NCI-H2227 treated with DMSO at 0.1 percent for 48 hours (cell line): ENCODE results near the gene GRIN2A.

ENCODE experiments used
- DNase-seq: peaks from one replicate; lab custom pipeline; 2025; lab: John Stamatoyannopoulos, UW

Gene GRIN2A

DNA sequence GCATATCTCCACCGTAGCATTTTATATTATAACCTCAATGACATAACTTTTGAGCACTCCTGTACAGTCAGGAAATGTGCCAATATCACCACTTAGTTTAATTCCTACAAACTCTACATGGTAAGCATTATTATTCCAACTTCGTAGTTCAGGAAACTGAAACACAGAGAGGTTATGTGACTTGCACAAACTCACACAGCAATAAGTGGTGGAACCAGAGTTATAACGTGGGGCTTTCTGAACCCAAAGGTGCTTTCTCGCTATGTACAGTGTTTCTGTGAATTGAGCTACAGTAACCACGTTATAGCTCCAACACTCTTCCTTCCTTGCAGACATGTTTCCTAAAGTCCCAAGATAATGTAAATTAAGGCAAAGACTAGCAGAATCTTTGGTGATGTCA is 330.2 kb downstream of the GRIN2A start:
- no peak for DNase-seq

DNA sequence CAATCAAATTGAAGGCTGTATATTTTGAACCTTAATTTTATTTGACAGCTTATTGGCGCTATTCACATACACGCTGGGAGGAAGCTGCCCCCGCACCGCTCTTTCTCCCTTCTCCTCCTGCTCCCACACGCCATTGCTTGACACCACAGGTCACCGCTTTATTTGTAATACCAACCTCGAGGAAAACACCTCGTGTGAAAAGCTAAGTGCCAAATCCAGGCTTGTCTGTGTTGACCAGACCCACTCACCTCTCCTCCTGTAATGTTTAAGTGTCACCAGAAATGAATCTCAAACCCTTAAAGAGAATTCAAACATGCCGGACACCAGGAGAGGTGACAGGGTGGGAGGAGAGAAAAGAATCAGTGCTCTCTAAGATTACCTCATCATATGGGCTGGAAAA is 331.4 kb downstream of the GRIN2A start:
- no peak for DNase-seq

DNA sequence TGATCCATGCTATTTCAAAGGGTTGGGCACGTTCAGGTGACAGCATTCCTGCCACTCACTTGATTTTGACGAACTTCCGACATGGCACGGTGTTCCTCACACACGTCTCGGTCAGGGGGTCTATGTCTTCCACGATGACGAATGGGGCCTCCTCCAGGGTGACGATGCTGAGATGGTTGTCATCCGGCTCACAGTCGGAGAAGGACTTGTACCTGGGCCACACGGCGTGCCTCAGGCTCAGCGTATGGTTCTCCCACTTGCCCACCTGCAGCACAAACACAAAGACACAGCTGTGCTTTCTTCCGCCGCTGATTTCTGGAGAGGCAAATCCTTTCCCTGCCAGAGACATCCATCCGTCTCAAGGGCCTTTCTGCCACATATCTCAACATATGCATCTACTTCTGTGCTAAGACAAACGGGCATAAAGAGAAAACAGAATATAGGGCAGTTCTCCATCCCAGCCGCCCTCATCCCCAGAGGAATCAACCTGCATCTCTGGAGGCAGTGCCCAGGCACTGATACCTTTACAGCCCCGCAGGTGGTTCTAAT is 332.5 kb downstream of the GRIN2A start:
- no peak for DNase-seq

DNA sequence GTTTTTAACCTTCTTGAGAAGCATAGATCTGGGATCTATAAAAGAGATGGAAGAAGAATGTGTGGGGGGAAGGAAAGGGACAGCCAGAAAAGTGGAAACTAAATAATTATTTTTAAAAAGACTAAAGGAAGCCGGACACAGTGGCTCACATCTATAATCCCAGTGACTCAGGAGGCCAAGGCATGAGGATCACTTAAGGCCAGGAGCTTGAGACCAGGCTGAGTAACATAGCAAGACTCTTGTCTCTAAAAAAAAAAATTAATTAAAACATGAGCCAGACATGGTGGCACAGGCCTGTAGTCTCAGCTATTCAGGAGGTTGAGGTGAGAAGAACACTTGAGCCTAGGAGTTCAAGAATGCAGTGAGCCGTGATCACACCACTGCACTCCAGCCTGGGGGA is 335.1 kb downstream of the GRIN2A start:
- DNase-seq = no peak

DNA sequence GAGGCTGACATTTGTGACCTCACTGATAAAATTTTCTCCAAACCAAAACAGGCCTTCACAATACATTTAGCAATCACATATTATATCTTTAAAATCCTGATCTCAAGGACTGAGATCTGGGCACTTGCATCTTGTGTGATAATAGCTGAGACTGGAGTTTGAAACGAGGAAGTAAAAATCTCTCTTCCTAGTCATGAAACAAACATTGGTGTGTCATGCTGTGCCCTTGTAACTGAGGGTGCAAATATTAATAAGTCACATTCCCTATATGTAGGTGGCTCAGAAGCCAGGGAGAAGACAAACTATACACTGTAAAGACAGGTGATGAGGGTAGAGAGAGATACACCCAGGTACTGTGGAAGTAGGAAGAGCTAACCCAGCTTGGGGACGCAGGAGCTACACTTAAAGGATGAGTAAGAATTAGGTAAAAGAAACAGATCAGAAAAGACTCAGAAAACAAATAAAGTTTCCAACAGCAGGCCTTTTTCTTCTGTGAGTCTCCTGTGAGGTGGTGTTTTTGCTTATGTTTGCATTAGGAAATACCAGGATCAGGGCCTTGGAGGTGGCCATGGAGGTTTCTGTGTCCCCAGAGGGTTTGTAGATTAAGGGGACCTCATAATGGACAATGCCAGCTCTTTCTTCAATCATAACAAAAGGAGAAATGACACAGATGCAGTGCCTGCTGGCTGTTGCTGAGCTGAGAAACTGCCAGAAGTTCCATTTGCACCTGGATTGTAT is 335.7 kb downstream of the GRIN2A start:
- DNase-seq = no peak

DNA sequence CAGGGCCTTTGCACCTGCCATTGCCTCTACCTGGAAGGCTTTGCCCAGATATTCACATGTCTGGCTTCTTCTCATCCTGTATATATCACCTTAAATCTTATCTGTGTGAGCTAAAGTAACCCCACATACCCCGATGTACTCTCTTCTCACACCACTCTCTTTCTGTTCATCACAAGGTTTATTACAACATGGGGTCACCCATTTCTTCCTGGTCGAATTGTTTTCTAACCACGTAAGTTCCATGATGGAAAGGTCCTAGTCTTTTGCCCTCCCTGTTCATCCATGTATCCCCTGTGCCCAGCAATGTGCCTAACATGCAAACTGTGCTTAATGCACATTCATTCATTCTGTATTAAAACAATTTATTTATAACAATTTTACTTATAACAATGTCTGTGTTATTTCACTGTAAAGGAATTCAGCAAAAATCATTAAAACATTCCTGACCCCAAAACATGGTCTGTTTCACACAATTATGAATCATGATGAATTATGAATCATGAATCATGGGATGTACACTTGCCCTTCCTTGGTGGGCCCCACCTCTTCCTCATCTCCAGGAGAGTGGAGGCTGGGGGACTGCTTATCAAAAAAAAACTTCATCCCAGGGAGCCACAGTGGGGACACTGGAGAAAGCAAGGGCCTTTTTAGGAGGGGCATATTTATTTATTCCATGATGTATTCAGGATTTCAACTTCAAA is 336.4 kb downstream of the GRIN2A start:
- no peak for DNase-seq

DNA sequence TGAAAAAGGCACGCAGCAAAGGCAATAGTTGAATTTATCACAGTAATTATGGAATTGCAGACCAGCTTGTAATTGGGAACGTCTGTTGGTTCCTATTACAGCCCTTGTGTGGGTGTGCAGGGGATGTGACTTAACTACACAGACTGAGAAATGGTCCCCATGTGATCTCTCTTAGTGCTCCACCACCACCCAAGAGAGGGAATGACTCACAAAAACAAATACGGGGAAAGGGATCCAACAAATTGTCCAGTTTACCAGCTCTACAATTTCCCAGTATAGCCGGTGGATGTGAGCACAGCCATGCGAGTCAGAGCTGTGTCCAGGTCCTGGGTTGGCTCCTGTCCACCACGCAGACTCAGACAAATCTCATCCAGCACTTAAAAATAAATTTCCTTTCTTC is 337.9 kb downstream of the GRIN2A start:
- no peak for DNase-seq

DNA sequence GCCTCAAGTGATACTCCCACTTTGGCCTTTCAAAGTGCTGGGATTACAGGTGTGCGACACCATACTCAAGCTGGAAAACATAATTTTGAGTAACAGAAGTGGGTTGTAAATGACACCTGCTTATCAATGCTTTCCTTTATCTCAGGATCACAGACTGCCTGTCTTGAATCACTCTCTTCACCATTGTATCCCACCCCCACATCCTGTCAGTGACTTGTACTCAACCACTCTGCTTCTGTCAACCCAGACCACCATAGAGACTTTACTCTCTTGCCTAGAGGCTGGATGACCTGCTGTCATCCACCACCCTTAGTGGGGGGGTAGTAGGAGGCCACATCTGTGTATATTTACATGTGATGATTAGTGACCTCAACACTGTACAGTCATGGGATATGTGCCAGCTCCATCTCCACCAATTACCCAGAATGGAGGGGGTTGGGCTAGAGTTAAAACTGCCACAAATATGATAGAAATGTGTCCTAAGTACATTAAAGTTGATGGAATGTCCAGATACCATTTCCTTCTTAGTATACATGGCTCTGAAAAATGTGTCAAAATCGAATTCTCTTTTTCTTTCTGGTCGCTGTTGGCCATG is 338.7 kb downstream of the GRIN2A start:
- DNase-seq = no peak

DNA sequence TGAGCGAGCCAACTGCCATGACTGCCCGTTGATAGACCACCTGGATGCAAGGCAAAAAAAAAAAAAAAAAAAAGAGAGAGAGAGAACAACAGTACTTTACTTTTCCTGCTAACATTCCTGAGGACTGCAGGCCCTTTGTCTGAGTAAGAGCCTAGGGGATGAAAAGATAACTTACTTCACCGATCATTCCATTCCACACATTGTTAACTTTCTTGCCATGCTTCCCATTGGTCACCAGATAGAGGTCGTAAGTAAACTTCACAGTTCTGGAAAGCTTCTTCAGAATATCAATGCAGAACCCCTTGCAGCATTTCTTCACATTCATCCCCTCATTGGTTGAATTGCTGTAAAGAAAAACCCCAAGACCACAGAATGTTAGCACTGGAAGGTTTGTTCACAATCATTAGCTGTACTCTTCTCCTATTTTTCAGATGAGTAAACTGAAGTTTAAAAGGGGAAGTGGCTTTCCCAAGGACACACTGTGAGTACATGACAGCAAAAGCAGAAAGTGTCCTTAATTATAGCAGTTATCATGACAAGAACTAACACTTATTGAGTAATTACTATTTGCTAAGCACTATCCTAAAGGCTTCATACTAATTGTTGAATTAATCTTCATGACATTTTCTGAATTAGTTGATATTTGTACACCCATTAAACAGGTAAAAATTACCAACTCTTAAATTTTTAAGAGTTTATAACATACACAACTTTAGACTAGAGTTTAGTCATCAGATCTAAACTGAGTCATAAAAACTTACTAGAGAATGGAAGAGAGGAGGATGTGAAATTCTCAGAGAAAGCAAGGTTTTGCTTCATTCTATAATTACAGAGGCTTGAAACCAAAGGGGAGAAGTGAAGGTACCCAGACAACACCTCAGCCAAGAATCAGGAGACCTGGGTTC is 341.2 kb downstream of the GRIN2A start:
- DNase-seq = no peak

DNA sequence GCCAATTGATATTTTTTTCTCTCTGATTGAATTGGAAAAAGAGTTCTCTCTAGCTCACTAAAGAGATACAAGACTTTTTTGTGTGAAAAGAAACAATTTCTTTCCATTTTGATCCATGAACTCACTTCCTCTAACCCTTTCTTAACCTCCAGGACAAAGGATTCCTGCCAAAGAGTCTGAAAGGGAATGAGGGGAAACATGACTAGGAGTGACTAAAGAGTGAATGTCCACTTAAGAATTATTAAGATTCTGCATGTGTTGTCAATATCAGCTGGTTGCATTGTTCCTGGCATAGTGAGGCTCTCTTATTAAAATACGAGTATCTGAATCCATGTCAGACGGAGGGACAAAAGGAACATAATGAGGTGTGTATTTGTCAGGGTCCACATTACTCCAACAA is 344.7 kb downstream of the GRIN2A start:
- DNase-seq = no peak

DNA sequence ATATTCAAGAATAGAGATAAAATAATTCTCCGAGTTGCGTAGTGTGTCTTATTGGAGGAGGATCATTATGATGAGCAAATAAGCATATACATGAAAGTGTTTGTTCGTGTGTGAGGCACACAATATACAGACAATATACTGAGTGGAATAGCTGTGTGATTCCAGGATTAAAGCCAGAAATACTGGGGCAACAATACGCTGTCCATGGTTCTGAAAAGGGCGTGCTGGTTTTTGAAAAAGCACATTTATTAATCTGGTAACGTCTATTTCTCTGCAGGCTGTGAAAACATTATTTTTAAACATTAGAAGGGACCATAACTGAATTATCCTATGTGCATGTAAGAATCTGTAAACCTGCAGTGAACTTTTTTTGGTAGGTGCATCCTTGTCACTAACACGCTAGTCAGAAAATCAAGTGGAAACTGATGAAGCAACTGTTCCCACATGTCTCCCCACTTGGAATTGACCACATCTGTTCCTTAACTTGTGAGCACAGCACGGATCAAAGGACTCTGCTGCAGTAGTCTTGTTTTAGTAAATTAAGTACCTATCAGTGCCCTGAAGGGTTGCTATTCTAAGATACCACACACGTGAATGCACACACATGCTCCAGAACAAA is 346.0 kb downstream of the GRIN2A start:
- no peak for DNase-seq

DNA sequence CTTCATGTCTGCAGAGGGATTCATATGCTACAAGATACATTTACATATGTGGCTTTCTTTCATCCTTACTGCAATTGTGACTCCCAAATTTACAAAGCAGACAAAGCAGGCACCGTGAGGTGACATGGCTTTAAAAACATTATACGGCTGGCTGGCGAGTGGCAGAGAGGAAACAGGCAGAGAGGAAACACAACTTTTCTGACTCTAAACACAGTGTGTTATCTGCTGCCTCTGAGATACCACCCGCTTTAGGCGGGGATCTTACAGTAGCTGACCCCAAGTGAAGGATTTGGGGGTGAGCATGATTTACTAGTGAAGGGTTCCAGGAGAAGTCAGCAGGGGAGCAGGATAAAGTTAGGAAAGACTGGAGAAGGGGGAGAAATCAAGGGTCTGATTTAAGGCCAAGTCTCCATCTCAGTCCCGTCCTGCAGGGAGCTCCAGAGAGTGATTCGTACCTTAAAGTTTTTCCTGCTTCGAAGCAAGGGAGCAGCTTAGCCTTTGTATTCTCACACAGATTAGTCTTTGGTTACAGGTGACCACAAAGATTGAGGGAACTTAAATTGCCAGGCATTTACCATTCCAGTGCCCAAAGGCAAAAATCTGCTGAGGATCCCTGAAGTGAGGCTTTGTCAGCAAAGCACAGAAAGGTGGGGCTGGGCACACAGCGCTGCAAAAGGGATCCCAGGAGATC is 355.0 kb downstream of the GRIN2A start:
- no peak for DNase-seq

DNA sequence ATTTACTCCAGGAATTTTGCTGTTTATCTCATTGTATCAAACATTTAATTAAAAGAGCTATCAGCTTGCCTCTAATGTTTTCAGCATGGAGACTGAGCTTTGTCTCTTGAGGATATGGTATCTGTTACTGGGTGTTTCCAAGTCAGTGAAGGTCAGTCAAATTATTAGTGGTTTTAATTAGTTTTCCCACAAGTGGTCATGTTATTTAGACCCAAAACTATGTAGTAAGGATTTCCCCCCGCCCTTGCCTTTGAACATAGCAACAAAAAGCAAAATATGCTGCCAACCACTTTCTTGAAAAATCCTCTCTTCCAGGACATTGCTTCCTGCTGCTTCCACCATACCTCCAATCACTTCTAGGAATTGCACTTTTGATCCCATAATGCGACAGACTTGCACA is 355.6 kb downstream of the GRIN2A start:
- DNase-seq = no peak

DNA sequence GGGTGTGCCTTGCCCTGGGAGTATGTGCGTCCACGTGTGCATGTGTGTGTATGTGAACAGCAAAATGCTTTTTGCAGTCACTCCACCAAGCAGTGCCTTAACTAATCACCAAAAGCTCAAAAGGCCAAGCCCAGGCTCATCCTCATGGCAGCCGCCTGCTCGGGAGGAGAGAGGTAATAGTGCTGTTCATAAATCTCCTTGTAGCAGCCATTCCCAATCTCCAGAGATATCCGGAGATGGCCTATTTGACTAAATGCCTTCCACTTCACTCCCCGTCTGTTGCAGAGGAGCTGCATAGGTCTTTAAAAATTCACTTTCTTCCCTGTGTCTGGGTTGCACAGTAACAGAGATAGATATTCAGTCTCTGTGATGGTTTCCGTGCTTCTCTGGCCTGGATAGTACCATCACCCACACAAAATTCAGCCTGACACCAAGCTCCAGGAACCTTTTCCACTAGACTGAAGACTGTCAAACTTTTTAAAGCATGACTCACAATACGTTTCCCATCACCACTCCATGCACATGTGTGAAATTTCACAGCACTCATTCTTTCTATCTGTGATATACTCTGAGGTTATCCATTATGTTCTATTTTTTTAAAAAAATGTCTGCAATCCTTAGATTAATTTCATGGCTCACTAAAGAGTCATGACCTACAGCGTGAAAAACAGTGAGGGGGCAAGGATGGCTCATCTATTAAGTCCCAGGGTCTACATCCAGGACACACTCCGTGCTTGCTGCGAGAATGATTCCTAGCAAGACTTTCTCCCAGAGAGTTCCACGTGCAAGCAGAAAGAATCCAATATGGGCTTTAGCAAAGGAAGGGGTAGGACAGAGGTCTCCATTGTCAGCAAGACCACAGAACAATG is 357.8 kb downstream of the GRIN2A start:
- DNase-seq = no peak

DNA sequence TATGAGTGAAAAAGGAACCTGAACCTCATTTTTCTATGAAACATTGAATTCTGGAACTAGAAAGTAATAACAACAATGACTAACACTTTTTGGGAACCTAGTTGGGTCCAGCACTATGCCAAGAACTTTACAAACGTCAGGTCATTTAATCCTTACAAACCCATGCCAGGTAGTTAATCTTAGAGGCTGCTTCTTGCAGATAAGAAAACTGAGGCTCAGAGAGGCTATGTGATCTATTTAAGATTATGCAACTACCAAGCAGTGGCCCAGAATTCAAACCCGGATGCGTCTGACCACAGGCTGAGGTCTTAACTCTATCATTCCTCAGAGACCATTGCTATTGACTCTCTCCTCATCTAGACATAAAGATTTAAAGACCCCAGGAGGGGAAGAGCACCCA is 358.7 kb downstream of the GRIN2A start:
- DNase-seq = no peak

DNA sequence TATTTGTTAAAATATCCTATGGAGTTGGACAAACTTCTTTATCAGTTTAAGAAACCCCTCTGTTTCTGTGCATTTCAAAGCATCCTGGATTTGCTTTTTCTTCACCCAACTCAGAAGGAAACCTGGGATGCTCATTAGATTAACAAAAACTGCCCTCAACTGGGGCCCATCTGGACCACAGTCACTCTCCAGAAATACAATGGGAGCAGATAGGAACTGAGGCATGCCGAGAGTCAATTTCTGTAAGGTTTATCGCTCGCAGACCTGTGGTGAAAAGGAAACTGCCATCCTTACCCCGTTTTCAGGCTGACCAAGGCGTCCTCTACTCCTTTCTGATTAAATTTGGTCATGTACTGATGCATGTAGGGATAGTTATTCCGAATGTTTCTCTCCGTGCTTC is 360.3 kb downstream of the GRIN2A start:
- no peak for DNase-seq

DNA sequence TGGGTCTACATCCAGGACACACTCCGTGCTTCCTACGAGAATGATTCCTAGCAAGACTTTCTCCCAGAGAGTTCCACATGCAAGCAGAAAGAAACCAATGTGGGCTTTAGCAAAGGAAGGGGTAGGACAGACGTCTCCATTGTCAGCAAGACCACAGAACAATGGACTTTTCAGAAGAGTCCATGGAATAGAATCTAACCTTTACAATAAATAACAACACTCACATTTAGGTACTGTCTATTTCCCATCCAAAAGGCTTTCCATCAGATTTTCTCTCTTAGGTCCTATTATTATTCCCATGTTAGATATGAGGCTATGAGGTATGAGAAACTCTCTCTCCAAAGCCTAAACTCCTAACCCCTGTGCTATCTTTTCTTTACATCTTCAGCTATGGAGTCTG is 360.9 kb downstream of the GRIN2A start:
- DNase-seq = no peak

DNA sequence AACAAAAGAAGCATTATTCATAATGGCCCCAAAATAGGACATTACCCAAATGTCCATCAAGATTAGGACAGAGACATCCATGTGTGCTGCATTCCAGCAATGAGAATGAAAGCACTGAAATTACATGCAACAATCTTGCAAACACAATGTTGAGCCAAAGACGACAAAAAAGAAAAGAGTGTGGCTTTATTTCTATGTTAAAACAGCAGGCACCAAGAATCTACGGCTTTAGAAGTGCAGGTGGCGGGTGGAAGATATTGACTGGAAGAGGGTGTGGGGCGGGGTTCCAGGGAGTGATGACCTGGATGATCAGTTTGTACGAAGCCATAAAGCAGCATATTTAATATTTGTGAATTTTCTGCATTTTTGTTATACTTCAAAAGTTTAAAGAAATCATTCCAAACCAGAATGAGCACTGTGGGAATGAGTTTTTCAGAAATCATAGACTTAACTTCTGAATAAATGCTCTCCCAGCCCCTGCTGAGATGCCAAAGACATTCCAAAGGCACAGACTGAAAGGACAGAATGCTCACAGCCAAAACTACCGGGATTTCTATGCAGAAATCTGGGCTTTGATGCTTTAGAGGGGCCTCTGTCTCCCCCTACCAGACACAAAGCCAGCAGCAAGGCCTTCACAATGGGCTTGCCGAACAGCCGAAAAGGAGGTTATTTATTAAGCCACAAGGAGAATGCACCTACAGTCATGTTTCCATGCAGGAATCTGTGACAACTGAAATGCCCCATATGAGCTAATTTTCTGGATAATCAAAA is 361.6 kb downstream of the GRIN2A start:
- DNase-seq = no peak

DNA sequence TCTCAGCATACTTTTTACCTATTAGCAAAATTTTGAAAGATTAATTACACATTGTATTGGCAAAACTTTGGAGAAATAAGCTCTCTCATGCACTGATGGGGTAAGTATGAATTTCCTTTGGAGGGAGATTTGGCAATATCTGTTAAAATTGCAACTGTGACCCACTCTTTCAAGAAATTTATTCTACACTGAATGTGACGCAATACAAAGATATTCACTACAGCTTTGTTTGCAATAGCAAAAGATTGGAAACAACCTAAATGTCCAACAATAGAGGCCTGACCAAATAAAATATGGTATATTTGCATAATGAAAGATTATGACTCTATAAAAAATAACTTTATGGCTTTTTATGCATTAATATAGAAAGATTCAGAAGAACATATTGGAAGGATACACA is 363.5 kb downstream of the GRIN2A start:
- no peak for DNase-seq
